ENCODE results near the gene RTL1. TPM values are rescaled to one million over a fixed set of nuclear protein-coding genes. Genes with fewer than 3 reads are reported as not detected.

RTL1 gene
- total and polyA plus RNA-seq, 2 donors (not counting 3 experiments of a cell fraction or from before 2014, with no cell fraction given), result not detected

DNA sequence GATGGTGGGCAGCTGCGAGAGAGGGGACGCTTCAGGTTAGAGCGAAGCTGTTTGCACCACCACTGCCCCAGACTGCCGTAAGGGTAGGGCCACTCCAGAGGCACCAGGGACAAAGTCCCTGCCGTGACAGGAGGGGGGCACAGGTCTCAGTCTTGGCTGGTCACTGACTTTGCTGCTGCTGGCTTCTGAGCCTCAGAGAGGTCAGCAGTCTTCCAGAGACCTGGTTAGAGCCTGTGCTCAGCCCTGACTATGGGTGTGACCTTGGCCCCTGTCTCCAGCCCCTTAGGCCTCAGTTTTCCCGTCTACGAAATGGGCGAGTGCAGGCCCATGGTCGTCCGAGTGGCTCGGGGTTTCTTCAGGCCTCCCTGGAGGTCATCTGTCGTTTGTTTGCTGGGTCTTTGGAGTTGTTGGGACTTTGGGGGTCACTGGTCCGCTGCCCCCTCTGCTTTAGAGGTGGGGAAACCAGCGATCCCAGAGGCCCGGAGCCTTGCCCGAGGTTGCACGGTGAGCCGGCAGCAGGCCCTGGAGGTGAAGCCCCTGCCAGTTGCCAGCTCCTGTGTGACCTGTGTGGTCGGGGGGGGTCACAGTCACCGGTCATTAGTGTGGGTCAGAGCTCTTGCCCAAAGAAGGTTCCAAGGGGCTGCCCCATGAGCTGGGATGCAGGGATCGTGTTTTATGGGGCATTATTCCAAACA is 62.3 kb downstream of the RTL1 start:
- no peaks in the 10 kb centered on the region for H3K9me1 ChIP-seq (replicated peaks; ENCODE audit: control insufficient read depth, extremely low read depth, insufficient read depth, low read length)
- dilution Hi-C loops (cut with MboI; ENCODE audit: extremely low pct_ligation_motif_present, low sequenced_read_pairs), result no loop called here
- H3K27me3 ChIP-seq (ENCODE audit: control insufficient read depth in 2 of 2, insufficient read depth in 2 of 2, low read length in 2 of 2), result no peaks in the 10 kb centered on the region
- H4K20me1 ChIP-seq (replicated peaks; ENCODE audit: control insufficient read depth, extremely low read depth, insufficient read depth, low read length), result no peaks in the 10 kb centered on the region
- DNase-seq (ENCODE audit: low read depth, low spot score) (no peak), FAIRE-seq (no peak)
- no peak overlapping the region for H3K4me3 ChIP-seq (replicated peaks in 1 of 3; ENCODE audit: insufficient read depth in 1 of 3, low read depth in 1 of 3, low read length in 3 of 3)
- H3K9ac ChIP-seq (replicated peaks; ENCODE audit: extremely low read depth, insufficient read depth, low read length), result no peak overlapping the region
- ChIA-PET POLR2A (no interaction called here), CTCF (interaction anchor here (1.4 to 2.0 kb wide), 2 partner anchors 10 to 11 kb away, joined by 3 to 6 read pairs; no protein-coding TSS in a partner anchor)
- no peak overlapping the region for H3K27ac ChIP-seq (ENCODE audit: insufficient read depth, low read depth, low read length)
- H2AFZ ChIP-seq (ENCODE audit: low read depth, low read length), result no peak overlapping the region
- intact Hi-C loops (cut with micrococcal nuclease), result no loop called here
- no peak overlapping the region for H3K4me2 ChIP-seq (ENCODE audit: insufficient read depth, low read length)
- TF ChIP-seq, protein P1, sequence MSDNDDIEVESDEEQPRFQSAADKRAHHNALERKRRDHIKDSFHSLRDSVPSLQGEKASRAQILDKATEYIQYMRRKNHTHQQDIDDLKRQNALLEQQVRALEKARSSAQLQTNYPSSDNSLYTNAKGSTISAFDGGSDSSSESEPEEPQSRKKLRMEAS (IDR thresholded peaks at IDR 0.05; ENCODE audit: insufficient read depth, insufficient read length), result no peak
- H3K9me3 ChIP-seq (replicated peaks; ENCODE audit: control insufficient read depth, insufficient read depth, low read length), result no peaks in the 10 kb centered on the region
- no peaks in the 10 kb centered on the region for H3K4me1 ChIP-seq (ENCODE audit: control insufficient read depth, extremely low read depth, insufficient read depth, low read length)
- no TSS peak for BruUV-seq (replicated peaks)
- H3K79me2 ChIP-seq (ENCODE audit: control insufficient read depth, insufficient read depth, low read length), result no peaks in the 10 kb centered on the region
- peaks cover 7 to 27% of the 10 kb centered on the region in 2 experiments for H3K36me3 ChIP-seq (ENCODE audit: control insufficient read depth in 2 of 2, extremely low read depth in 1 of 2, insufficient read depth in 2 of 2, low read length in 2 of 2)

DNA sequence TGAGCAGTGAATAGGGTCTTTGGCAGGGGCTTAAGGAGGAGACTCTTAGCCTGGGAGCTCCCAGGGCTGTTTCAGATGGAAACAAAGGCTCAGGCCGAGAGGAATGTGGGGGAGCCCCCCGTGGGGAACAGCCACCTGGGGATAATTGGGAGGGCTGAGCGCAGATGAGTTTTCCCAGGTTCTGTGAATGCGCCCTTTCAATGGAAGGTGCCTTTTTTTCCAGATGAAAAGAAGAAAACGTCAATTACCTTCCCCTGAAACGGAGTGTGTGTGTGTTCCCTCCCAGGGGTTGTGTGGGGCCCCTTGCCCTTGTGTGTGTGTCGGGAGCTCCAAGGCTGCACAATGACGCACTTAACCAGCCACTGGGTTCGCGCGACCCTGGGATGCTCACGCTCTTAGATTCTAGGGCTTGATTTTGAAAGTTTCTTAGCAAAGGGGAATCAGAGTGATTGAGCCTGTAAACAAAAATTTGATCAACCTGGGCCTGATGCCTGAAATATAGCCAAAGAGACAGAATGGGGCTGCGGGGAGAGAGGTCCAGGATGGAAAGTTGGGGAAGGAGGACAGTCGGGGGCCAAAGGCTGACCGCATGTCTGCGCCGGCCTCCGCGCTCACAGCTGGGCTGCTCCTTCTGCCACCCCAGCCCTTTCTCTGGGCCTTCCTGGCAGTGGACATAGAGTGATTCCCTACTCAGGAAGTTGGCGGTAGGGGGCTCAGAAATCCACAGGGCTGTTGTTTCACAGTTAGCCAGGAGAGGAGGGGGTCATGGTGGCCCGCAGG is 63.0 kb downstream of the RTL1 start:
- CTCF ChIA-PET, result interaction anchor here (1.4 kb wide), 1 partner anchor 12 kb away, joined by 3 read pairs; no protein-coding TSS in a partner anchor
- no peaks in the 10 kb centered on the region for H3K4me1 ChIP-seq (ENCODE audit: control insufficient read depth, extremely low read depth, insufficient read depth, low read length)
- H2AFZ ChIP-seq (ENCODE audit: low read depth, low read length), result no peak overlapping the region
- no peak overlapping the region for H3K4me2 ChIP-seq (ENCODE audit: insufficient read depth, low read length)
- TF ChIP-seq MYC (IDR thresholded peaks at IDR 0.05; ENCODE audit: low read depth, low read length) (no peak), POLR2A (IDR thresholded peaks at IDR 0.05; ENCODE audit: low read depth, low read length) (no peak), EZH2 (IDR thresholded peaks at IDR 0.05; ENCODE audit: borderline replicate concordance, low read depth, low read length, severe bottlenecking) (no peak), JUN (IDR thresholded peaks at IDR 0.05; ENCODE audit: borderline replicate concordance, insufficient read depth, insufficient read length, low read depth) (no peak), FOS (IDR thresholded peaks at IDR 0.05; ENCODE audit: borderline replicate concordance, insufficient read depth, low read length) (no peak), GATA2 (IDR thresholded peaks at IDR 0.05; ENCODE audit: insufficient read depth, insufficient read length, low read depth, low read length) (no peak), POLR2AphosphoS5 (IDR thresholded peaks at IDR 0.05; ENCODE audit: insufficient read depth, low read depth, low read length) (no peak)
- TF ChIP-seq, protein P2, sequence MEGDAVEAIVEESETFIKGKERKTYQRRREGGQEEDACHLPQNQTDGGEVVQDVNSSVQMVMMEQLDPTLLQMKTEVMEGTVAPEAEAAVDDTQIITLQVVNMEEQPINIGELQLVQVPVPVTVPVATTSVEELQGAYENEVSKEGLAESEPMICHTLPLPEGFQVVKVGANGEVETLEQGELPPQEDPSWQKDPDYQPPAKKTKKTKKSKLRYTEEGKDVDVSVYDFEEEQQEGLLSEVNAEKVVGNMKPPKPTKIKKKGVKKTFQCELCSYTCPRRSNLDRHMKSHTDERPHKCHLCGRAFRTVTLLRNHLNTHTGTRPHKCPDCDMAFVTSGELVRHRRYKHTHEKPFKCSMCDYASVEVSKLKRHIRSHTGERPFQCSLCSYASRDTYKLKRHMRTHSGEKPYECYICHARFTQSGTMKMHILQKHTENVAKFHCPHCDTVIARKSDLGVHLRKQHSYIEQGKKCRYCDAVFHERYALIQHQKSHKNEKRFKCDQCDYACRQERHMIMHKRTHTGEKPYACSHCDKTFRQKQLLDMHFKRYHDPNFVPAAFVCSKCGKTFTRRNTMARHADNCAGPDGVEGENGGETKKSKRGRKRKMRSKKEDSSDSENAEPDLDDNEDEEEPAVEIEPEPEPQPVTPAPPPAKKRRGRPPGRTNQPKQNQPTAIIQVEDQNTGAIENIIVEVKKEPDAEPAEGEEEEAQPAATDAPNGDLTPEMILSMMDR (IDR thresholded peaks at IDR 0.05; ENCODE audit: extremely low read depth in 1 of 2, insufficient read depth in 1 of 2, low read depth in 1 of 2, low read length in 2 of 2), result no peak
- TF ChIP-seq, protein P1 (IDR thresholded peaks at IDR 0.05; ENCODE audit: insufficient read depth, insufficient read length), result no peak
- H3K27ac ChIP-seq (ENCODE audit: insufficient read depth, low read depth, low read length), result no peak overlapping the region
- H4K20me1 ChIP-seq (replicated peaks; ENCODE audit: control insufficient read depth, extremely low read depth, insufficient read depth, low read length), result no peaks in the 10 kb centered on the region
- H3K79me2 ChIP-seq (ENCODE audit: control insufficient read depth, insufficient read depth, low read length), result no peaks in the 10 kb centered on the region
- H3K27me3 ChIP-seq (ENCODE audit: control insufficient read depth in 2 of 2, insufficient read depth in 2 of 2, low read length in 2 of 2), result no peaks in the 10 kb centered on the region
- H3K9ac ChIP-seq (replicated peaks; ENCODE audit: extremely low read depth, insufficient read depth, low read length), result no peak overlapping the region
- intact Hi-C loops (cut with micrococcal nuclease), result no loop called here
- no peak overlapping the region for H3K4me3 ChIP-seq (replicated peaks in 1 of 3; ENCODE audit: insufficient read depth in 1 of 3, low read depth in 1 of 3, low read length in 3 of 3)
- DNase-seq (ENCODE audit: low read depth, low spot score) (no peak), FAIRE-seq (no peak)
- POLR2A ChIA-PET, result no interaction called here
- dilution Hi-C loops (cut with MboI; ENCODE audit: extremely low pct_ligation_motif_present, low sequenced_read_pairs), result no loop called here
- no TSS peak for BruUV-seq (replicated peaks)
- H3K36me3 ChIP-seq (ENCODE audit: control insufficient read depth in 2 of 2, extremely low read depth in 1 of 2, insufficient read depth in 2 of 2, low read length in 2 of 2), result peaks cover 7 to 30% of the 10 kb centered on the region in 2 experiments
- no peaks in the 10 kb centered on the region for H3K9me1 ChIP-seq (replicated peaks; ENCODE audit: control insufficient read depth, extremely low read depth, insufficient read depth, low read length)
- no peaks in the 10 kb centered on the region for H3K9me3 ChIP-seq (replicated peaks; ENCODE audit: control insufficient read depth, insufficient read depth, low read length)

Measured in endothelial cell of umbilical vein (primary cell).